Activated naive CD4-positive, alpha-beta T cell treated with Interleukin-2 at 50 U/mL for 16 hours (primary cell): ENCODE results near the gene LCE1D.

Experiments used
- DNase-seq: peaks from one replicate; pipeline ENCODE4 v3.0.0-alpha.2; 2020

Gene LCE1D, protein sequence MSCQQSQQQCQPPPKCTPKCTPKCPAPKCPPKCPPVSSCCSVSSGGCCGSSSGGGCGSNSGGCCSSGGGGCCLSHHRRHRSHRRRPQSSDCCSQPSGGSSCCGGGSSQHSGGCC

GRCh38 chr1:152796421-152796820, at the start of gene LCE1D:
Gene LCE1D, plus strand, starts transcription at chr1:152796721. Its CDS starts 1,074 bp downstream, at chr1:152797795.
- DNase-seq: no peak

- no peak for DNase-seq
These were observed 48.7 kb upstream of the LCE1D start for GRCh38 chr1:152747831-152748230.

DNA sequence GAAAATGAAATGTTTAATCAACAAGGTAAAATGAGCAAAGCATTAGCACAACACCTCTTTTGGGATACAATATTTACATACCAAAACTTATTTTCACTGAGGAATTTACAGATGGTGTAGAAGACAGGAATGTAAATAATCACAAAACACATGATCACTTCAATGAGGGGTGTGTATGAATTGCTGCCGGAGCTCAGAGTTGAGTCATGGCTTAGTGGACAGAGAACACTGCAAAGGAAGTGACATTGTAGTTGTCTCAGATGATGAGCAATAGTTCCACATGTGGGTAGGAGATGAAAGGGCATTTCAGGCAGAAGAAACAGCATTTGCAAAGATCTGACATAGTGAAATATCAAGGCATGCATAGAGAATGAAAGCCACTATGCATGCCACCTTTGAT, 44.3 kb upstream of the LCE1D start:
- no peak for DNase-seq

DNA sequence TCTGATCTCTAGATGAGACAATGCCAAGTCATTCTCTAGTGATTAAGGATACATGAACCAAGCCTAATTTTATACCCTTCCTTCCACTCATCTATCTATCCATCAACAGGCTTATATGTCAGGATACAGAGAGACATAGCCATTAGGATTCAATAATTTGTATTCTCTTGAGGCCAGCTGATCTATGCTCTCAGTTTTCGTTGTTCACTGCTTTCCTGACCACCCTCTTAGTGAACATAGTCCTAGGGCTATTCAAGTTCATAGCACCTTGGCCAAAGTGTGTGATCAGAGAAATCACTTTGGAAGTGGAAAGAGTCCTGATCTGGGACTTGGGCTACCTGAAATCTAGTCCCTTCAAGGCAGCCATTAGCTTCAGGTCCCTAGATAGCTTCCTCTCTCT, 42.9 kb upstream of the LCE1D start:
- no peak for DNase-seq

DNA sequence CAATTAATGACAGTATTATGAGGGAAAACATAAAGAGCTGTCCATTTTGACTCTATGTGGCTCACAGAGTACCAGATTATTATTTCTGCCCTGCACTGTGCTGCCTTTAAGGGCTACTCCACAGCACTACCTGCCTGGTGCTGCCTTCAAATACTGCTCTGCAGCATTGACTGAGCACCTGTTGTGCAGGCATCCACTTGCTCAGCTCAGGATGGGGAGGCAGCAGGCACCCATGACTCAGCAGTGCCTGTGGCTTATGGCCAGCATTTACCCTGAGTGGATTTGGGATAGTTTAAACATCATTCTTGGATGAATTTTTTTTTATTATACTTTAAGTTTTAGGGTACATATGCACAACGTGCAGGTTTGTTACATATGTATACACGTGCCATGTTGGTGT, 39.6 kb upstream of the LCE1D start:
- DNase-seq: no peak

DNA sequence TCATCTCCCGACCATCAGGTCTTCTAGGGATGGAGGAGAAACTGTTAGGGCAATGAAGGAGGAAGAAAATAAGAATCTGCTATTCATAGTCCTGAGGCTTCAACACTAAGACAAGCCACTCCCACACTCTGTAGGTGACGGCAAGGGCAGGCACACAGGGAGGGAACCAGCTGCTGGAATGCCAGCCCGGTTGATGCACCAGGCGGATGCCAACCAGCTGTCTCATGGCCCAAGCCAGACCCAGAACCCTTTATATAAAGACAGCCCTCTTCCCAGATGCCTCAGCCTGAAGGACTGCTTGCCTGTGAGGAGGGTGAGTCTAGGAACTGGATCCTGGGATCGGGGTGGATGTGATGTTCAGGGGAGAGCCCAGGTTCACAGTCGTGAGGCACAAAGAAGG, 38.8 kb upstream of the LCE1D start, which contains the start of gene KPRP:
Gene KPRP, plus strand, starts transcription at position 279 of the 400 bp plus-strand sequence. CDS start 1,564 bp downstream, outside the sequence.
- DNase-seq: no peak

DNA sequence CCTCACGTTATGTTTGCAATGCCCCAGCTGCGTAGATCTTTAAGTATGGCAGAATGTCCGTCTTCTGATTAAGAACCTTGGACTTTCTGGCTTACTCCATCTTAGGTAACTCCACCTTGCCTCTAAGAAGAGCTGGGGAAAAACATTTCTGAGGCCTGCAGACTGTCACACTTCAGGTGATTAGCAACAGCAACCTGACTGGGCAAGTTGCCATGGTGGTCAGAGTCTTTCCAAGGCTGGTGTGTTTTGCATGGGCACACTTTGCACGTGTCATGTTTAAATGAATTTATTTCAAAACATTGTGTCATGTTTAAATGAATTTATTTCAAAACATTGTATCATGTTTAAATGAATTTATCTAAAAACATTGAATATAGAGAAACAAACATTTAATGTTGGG, 37.9 kb upstream of the LCE1D start:
- no peak for DNase-seq

DNA sequence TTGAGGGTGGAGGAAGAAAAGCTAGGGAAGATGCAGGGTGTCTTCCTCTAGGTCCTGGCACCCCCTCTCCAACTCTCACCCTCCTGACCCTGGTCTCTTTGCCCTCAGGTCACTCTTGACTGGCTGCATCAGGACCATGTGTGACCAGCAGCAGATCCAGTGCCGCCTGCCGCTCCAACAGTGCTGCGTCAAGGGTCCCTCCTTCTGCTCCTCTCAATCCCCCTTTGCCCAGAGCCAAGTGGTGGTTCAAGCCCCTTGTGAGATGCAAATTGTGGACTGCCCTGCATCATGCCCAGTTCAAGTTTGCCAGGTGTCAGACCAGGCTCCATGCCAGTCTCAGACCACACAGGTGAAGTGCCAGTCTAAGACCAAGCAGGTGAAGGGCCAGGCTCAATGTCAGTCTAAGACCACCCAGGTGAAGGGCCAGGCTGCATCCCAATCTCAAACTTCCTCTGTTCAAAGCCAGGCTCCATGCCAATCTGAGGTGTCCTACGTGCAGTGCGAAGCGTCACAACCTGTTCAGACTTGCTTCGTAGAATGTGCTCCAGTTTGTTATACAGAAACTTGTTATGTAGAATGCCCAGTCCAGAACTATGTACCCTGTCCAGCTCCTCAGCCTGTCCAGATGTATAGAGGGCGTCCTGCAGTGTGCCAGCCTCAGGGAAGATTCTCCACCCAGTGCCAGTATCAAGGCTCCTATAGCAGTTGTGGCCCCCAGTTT, 36.9 kb upstream of the LCE1D start:
- no peak for DNase-seq

DNA sequence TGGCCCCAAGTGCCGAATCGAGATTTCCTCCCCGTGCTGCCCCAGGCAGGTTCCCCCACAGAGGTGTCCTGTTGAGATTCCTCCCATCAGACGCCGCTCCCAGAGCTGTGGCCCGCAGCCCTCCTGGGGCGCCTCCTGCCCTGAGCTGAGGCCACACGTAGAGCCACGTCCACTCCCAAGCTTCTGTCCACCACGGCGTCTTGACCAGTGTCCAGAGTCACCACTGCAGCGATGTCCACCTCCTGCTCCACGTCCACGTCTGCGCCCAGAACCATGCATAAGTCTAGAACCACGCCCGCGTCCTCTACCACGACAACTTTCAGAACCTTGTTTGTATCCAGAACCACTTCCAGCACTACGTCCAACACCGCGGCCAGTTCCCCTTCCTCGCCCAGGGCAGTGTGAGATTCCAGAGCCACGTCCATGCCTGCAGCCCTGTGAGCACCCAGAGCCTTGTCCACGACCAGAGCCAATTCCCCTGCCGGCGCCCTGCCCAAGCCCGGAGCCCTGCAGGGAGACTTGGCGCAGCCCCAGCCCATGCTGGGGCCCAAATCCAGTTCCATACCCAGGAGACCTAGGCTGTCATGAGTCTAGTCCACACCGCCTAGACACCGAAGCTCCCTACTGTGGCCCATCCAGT, 35.9 kb upstream of the LCE1D start:
- no peak for DNase-seq

DNA sequence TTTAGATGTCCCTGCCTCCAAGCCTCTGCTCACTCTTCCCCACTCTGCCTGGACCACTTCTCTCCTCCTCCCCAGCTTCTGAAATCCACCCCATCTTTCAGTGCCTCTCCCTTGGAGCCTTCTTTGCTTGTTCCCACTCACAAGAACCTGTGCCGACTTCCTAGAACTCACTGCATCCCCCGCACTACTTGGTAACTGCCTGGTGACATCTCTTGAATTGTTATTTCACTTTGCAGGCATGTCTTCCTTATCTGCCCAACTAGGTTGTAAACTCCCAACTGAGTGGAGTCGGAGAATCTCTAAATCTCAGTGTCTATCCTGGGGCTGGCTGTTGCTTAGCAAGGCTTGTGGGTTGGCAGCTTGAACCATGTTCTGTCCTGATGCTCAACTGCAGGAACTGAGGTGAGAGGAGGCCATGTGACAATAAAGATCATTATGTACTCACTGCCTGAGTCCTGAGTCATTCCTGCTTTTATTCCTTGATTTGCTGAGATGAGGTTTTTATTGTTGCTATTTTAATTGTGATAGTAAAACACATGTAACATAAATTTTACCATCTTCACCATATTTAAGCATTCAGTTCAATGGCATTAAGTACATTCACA, 34.8 kb upstream of the LCE1D start:
- no peak for DNase-seq

- no peak for DNase-seq
These were observed 27.5 kb upstream of the LCE1D start for GRCh38 chr1:152768847-152769533.

DNA sequence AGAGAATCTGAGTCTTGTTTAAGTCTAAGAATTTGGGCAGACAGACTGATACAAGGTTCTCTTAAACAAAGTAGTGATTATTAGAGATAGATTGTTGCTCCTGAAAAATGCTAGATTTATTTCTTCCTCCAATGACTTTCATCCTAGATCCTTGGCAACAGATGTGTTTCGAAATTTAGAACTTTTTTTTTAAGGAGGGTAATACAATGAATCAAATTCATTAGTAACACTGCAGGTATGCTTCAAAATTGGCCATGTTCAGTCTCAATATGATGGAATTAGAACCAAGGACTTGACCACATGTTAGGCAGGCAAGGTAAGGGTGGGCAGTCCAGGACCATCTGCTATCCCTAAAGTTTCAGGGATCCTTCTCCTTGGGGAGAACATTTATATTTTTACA, 26.1 kb upstream of the LCE1D start:
- no peak for DNase-seq

GRCh38 chr1:152774875-152775274, 21.6 kb upstream of the LCE1D start, which contains the start of gene LCE1F:
Gene LCE1F, plus strand, starts transcription at chr1:152775140. Its CDS starts 1,232 bp downstream, at chr1:152776372.
- no peak for DNase-seq

DNA sequence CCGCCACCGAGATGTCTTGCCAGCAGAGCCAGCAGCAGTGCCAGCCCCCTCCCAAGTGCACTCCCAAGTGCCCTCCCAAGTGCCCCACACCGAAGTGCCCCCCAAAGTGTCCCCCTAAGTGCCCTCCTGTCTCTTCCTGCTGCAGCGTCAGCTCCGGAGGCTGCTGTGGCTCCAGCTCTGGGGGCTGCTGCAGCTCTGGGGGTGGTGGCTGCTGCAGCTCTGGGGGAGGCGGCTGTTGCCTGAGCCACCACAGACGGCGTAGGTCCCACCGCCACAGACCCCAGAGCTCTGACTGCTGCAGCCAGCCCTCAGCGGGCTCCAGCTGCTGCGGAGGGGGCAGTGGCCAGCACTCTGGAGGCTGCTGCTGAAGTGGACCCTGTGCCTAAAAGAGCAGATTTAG, 20.2 kb upstream of the LCE1D start:
- no peak for DNase-seq

DNA sequence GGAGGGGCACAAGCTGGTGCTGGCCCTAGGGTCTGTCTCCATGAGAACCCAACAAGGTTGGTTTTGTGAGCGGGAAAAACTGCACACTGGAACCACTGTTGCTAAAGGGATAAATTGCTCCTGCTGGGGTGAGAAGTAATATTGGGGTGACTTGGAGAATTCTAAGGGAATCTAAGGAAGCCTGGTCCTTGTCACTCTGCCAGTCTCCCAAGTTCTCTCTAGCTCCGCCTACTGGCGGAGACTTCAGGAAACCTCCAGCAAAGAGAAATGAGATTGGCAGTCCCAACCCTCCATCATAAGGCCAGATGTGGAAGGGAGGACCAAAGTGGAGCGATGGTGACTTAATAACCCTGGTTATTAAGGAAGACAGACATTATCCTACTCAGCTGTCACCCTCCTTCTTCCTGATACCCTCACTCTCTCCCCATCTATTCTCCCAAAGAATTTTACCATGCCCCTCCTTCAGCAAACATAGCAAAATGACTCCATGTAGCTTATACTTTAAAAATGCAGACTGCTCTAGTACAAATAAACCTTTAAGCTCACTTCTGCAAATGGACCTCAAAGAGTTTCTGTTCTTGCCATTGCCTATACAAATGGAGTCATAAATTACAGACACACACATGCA, 18.9 kb upstream of the LCE1D start:
- DNase-seq: no peak

- no peak for DNase-seq
These were observed 13.4 kb upstream of the LCE1D start for GRCh38 chr1:152783095-152783494.

DNA sequence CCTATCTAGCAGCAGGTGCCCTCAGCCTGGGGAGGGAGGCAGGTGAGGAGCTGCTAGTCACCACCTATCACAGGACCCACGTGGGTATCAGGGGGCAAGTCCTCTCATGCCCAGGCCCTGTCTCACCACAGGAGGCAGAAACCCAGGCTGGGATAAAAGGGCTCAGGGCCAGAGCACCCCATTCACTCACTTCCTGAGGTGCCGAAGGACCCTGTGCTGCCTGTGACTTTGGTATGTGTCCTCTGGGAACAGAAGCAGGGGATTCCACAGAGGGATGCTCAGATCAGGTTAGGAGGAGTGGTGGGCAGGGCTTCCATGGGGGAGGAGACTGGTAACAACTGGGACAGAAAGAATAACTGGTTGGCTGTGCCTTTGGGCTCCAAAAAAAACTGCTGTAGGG, 10.4 kb upstream of the LCE1D start, which contains the start of gene LCE1E:
Gene LCE1E, plus strand, starts transcription at position 181 of the 400 bp plus-strand sequence. CDS start 1,043 bp downstream, outside the sequence.
- DNase-seq: no peak

DNA sequence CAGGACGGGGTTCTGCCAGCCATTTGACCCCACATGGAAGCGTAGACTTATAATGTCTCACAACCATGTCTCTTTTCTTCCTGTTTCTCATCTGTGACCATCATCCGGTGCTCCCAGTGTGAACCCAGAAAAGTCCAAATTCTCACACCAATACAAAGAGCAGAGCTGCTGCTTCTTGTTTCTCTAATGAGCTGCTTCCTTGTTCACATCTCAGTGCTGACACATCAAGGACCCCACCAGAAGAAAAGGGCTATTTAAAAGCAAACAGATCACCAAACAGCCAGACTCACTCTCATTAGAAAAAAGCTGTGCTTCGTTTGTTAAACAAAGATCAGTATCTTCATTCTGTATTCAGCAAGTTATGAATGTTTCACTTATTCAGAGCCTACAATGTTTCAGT, 835 bp upstream of the LCE1D start:
- DNase-seq: no peak

DNA sequence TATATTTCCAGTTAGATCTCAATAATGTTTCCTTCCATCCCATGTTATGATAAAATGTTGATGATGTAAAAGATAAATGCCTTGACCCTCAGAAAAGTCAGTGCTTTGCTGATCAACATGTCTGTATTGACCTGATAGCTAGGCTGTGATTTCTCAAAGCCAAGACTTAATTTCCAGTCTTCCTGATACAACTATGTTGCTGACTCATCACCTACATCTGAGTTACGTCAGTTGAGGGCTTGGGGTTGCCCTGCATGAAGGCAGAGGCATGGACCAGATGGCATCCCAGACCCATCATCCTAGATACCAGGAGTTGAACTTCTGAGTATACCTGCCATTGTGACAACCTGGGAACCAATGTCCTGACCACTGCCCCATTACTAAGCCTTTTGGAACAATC, 4.8 kb downstream of the LCE1D start:
- DNase-seq: no peak

GRCh38 chr1:152806576-152806975, 10.1 kb downstream of the LCE1D start, which contains the start of gene LCE1C:
Gene LCE1C, minus strand, starts transcription at chr1:152806651. Its CDS starts 1,173 bp downstream, at chr1:152805478.
- DNase-seq: no peak

DNA sequence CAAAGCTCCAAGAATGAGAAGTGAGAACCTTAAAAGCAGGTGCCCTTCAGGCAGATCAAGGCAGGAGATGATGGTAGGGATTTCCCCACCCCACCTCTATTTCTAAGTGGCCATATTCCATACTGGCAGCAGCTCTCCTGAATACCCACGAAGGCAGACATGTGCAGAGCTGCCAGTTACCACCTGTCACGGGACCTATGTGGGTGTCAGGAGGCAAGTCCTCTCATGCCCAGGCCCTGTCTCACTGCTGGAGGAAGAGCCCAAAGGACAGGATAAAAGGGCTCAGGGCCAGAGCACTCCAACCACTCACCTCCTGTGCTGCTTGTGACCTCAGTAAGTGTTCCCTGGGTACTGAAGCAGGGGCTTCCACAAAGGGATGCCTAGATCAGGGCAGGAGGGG, 14.5 kb downstream of the LCE1D start:
- no peak for DNase-seq

- no peak for DNase-seq
These were observed 15.2 kb downstream of the LCE1D start, which contains the start of gene LCE1B for GRCh38 chr1:152811671-152812070. Gene LCE1B, plus strand, starts transcription at chr1:152811971. Its CDS starts 476 bp downstream, at chr1:152812447.
